K562 (cell line): ENCODE measurements around the gene RBPJL. TPM values are rescaled to one million over a fixed set of nuclear protein-coding genes. Genes with fewer than 3 reads are reported as not detected.
A peak's percentile ranks its signal among the peaks of the same experiment; 100 is the strongest.

Experiments used
- ATF3 ChIP-seq, 2 experiments: fragments of 450-650 bp in 1 of 2; sonication (generic) in 1 of 2; formaldehyde crosslinking in 1 of 2; IDR thresholded peaks in 1 of 2; conservative IDR thresholded peaks in 1 of 2; 2 replicates each; pipeline versions ENCODE4 v1.6.1 to v1.8.1; 2016 to 2023; ENCODE audit warnings: mild to moderate bottlenecking in 2 of 2, moderate library complexity in 2 of 2, inconsistent platforms in 1 of 2, missing genetic modification reagents in 1 of 2
- ELF2 ChIP-seq: fragments of 250-450 bp; sonication (Bioruptor Pico); IDR thresholded peaks from 2 replicates; pipeline ENCODE4 v1.5.0; 2021; ENCODE audit warnings: mild to moderate bottlenecking
- GABPB1 ChIP-seq: sonication (generic); formaldehyde crosslinking; IDR thresholded peaks from 2 replicates; pipeline ENCODE4 v1.8.0; 2022; ENCODE audit warnings: mild to moderate bottlenecking, missing genetic modification reagents
- GMEB1 ChIP-seq: fragments of 250-450 bp; sonication (Bioruptor Pico); IDR thresholded peaks from 2 replicates; pipeline ENCODE4 v1.4.0; 2020; ENCODE audit warnings: mild to moderate bottlenecking
- MTF1 ChIP-seq: fragments of 250-450 bp; sonication (Bioruptor Pico); IDR thresholded peaks from 2 replicates; pipeline ENCODE4 v1.9.0; 2021; ENCODE audit warnings: moderate library complexity, mild to moderate bottlenecking, inconsistent platforms, borderline replicate concordance
- NR2C2 ChIP-seq, 2 experiments: fragments of 200-800 bp in 1 of 2; sonication (Bioruptor generic) in 1 of 2; sonication (generic) in 1 of 2; formaldehyde crosslinking in 1 of 2; IDR thresholded peaks; 2 replicates each; pipeline versions ENCODE4 v1.6.1 to v1.8.0; 2016 to 2022; ENCODE audit warnings: mild to moderate bottlenecking in 1 of 2, missing compliant biosample characterization in 1 of 2, missing genetic modification characterization in 1 of 2, missing genetic modification reagents in 1 of 2
- PML ChIP-seq: IDR thresholded peaks from 2 replicates; pipeline ENCODE4 v1.6.1; 2012; ENCODE audit warnings: low read length, inconsistent platforms
- TFAM ChIP-seq: fragments of 250-450 bp; sonication (Bioruptor Pico); conservative IDR thresholded peaks from 2 replicates; pipeline ENCODE4 v1.5.0; 2021; ENCODE audit warnings: mild to moderate bottlenecking, moderate library complexity
- ZNF263 ChIP-seq: sonication (generic); formaldehyde crosslinking; IDR thresholded peaks from 2 replicates; pipeline ENCODE4 v1.8.0; 2022; ENCODE audit warnings: mild to moderate bottlenecking, missing genetic modification reagents, borderline replicate concordance
- ZNF584 ChIP-seq: fragments of 200-800 bp; sonication (Bioruptor generic); IDR thresholded peaks from 2 replicates; pipeline ENCODE4 v1.6.1; 2016; ENCODE audit warnings: low read depth, mild to moderate bottlenecking, missing genetic modification characterization, missing compliant biosample characterization
- ZNF76 ChIP-seq: fragments of 250-450 bp; sonication (Bioruptor Pico); IDR thresholded peaks from 2 replicates; pipeline ENCODE4 v1.4.0; 2020; ENCODE audit warnings: mild to moderate bottlenecking, moderate library complexity, borderline replicate concordance
- polyA plus RNA-seq, 8 experiments: library from polyadenylated mRNA; depleted of rRNA in 4 of 8; stranded (reverse) in 5 of 8; unstranded in 3 of 8; fragments of >200 nt; fragmentation: Nextera tagmentation in 2 of 8; fragmentation: Illumina TruSeq in 1 of 8; extraction: Ambion mirVana in 2 of 8; extraction: Trizol in 1 of 8; gene quantifications; 2 replicates each; pipeline versions ENCODE4 v1.2.1 to v1.2.3, GENCODE V29; 2011 to 2014; ENCODE audit warnings: inconsistent platforms in 1 of 8, missing spikeins in 1 of 8
- total RNA-seq, 7 experiments: library from RNA; depleted of rRNA in 6 of 7; stranded (reverse); fragments of >200 nt in 6 of 7; fragmentation: Illumina TruSeq in 2 of 7; extraction: Trizol in 2 of 7; gene quantifications; 2 replicates each; pipeline versions ENCODE4 v1.2.1 to v1.2.3, GENCODE V29; 2011 to 2021; ENCODE audit warnings: low replicate concordance in 1 of 7
- TF ChIP-seq, protein P1 (sequence below): sonication (generic); formaldehyde crosslinking; IDR thresholded peaks from 2 replicates; pipeline ENCODE4 v1.5.0; 2020; ENCODE audit warnings: missing genetic modification reagents
- TF ChIP-seq, protein P2 (sequence below): fragments of 250-450 bp; sonication (Bioruptor Pico); IDR thresholded peaks from 2 replicates; pipeline ENCODE4 v1.4.0; 2020

RBPJL gene
- total and polyA plus RNA-seq, 9 of the 15 experiments (the other 6 are each of a cell fraction or from before 2014, with no cell fraction given): not detected

DNA sequence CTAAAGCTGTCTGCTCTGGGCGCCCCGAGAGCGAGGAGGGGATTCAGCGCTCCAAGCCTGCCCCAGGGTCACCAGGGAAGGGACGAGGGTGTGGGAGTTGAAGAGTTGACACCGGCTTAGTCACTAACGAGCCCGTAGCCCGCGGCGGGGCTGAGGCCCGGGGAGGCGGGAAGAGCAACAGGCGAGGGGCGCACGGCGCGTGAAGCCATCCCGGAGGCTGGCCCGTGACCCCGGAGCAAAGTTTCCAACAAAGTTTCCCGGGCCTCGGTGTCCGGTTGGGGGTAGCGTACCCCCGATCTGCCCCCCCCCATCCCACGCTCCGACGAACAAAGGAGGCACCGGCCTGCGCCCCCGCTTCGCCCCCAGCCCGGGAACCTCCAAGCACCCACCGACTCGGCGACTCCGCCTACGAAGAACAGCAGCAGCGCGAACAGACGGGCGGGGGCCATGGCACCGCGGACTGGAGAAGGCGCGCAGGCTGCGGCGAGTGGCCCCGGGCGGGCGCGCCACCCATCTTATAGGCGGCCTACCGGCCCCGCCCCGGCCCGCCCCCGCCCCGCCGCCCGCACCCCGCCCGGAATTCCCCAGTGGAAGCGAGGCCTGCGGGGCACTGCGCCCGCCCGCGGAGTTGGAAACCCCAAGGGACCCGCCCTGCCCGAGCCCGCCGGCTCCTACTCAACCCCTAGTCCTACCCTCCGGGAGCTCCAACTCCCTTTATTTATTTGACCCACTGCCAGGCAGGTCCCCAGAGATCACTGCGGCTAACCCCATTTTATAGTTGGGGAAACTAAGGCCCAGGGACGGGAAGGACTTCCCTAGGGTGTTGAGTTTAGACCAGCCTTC, 41.5 kb downstream of the RBPJL start, which contains the start of gene SDC4 (continued):
- TF ChIP-seq NR2C2 (CRISPR knock-in tag; IDR thresholded peaks at IDR 0.05): no peak
- peak; percentile 56; the same call in 1 of the 2 replicates for TF ChIP-seq NR2C2 (tag; IDR thresholded peaks at IDR 0.05)
- TF ChIP-seq, protein P1, sequence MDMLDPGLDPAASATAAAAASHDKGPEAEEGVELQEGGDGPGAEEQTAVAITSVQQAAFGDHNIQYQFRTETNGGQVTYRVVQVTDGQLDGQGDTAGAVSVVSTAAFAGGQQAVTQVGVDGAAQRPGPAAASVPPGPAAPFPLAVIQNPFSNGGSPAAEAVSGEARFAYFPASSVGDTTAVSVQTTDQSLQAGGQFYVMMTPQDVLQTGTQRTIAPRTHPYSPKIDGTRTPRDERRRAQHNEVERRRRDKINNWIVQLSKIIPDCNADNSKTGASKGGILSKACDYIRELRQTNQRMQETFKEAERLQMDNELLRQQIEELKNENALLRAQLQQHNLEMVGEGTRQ (CRISPR knock-in tag): no peak
- TF ChIP-seq TFAM: no peak
- 0 out of 2 replicates have a peak, but pooled peaks have one; percentile 33 for TF ChIP-seq GABPB1
- TF ChIP-seq ZNF584 (CRISPR knock-in tag): no peak
- TF ChIP-seq ZNF263: 0 out of 2 replicates have a peak, but pooled peaks have one; percentile 57
- no peak for TF ChIP-seq MTF1 (CRISPR knock-in tag)
- TF ChIP-seq ZNF76: peak; percentile 59; the same call in 1 of the 2 replicates
- TF ChIP-seq ELF2 (CRISPR knock-in tag): peak; percentile 55; the same call in 1 of the 2 replicates
- no peak for TF ChIP-seq ATF3 (IDR thresholded peaks at IDR 0.05)
- no peak for TF ChIP-seq ATF3 (CRISPR knock-in tag; conservative IDR thresholded peaks at IDR 0.05)
- TF ChIP-seq GMEB1 (CRISPR knock-in tag): 0 out of 2 replicates have a peak, but pooled peaks have one; percentile 9
- peak; percentile 48; the same call in 1 of the 2 replicates for TF ChIP-seq PML
- TF ChIP-seq, protein P2, sequence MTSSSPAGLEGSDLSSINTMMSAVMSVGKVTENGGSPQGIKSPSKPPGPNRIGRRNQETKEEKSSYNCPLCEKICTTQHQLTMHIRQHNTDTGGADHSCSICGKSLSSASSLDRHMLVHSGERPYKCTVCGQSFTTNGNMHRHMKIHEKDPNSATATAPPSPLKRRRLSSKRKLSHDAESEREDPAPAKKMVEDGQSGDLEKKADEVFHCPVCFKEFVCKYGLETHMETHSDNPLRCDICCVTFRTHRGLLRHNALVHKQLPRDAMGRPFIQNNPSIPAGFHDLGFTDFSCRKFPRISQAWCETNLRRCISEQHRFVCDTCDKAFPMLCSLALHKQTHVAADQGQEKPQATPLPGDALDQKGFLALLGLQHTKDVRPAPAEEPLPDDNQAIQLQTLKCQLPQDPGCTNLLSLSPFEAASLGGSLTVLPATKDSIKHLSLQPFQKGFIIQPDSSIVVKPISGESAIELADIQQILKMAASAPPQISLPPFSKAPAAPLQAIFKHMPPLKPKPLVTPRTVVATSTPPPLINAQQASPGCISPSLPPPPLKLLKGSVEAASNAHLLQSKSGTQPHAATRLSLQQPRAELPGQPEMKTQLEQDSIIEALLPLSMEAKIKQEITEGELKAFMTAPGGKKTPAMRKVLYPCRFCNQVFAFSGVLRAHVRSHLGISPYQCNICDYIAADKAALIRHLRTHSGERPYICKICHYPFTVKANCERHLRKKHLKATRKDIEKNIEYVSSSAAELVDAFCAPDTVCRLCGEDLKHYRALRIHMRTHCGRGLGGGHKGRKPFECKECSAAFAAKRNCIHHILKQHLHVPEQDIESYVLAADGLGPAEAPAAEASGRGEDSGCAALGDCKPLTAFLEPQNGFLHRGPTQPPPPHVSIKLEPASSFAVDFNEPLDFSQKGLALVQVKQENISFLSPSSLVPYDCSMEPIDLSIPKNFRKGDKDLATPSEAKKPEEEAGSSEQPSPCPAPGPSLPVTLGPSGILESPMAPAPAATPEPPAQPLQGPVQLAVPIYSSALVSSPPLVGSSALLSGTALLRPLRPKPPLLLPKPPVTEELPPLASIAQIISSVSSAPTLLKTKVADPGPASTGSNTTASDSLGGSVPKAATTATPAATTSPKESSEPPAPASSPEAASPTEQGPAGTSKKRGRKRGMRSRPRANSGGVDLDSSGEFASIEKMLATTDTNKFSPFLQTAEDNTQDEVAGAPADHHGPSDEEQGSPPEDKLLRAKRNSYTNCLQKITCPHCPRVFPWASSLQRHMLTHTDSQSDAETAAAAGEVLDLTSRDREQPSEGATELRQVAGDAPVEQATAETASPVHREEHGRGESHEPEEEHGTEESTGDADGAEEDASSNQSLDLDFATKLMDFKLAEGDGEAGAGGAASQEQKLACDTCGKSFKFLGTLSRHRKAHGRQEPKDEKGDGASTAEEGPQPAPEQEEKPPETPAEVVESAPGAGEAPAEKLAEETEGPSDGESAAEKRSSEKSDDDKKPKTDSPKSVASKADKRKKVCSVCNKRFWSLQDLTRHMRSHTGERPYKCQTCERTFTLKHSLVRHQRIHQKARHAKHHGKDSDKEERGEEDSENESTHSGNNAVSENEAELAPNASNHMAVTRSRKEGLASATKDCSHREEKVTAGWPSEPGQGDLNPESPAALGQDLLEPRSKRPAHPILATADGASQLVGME (CRISPR knock-in tag): peak; percentile 35; the same call in 1 of the 2 replicates
